ENCODE data around the gene SPATA3.
"Not testable (repeated sequence)": the region's sequence is repeated elsewhere in the genome, so short reads cannot be mapped to it uniquely, and the experiment has no call there.

Gene SPATA3

GRCh38 chr2:231017231-231017598 lies 21.3 kb downstream of the SPATA3 start:
- Histone ChIP-seq H3K14ac (ENCODE audit: low read length) (peak overlapping the region; percentile 77), H3K4me3 (ENCODE audit: low read depth, low read length) (no peak overlapping the region), H3K9ac (ENCODE audit: low read length) (no peak overlapping the region), H3K4me2 (ENCODE audit: low read length) (no peak overlapping the region), H3K36me3 (ENCODE audit: control insufficient read depth in 1 of 2, insufficient read depth in 2 of 2, low read length in 2 of 2) (no peaks in the 10 kb centered on the region), H2BK12ac (ENCODE audit: low read length) (peak overlapping the region; percentile 69), H3K79me1 (ENCODE audit: low read length) (peaks cover 15% of the 10 kb centered on the region), H4K8ac (ENCODE audit: low read depth, low read length) (no peak overlapping the region), H3K4ac (ENCODE audit: low read depth, low read length) (no peak overlapping the region), H2BK5ac (ENCODE audit: low read depth, low read length, poor library complexity) (peak overlapping the region; percentile 61), H3K27ac (ENCODE audit: low read depth, low read length) (no peak overlapping the region), H3K4me1 (ENCODE audit: control insufficient read depth in 1 of 2, insufficient read depth in 2 of 2, low read length in 2 of 2) (peaks cover 4 to 14% of the 10 kb centered on the region in 2 experiments), H3K9me3 (ENCODE audit: insufficient read depth, low read depth, low read length) (no peaks in the 10 kb centered on the region), H2AK5ac (ENCODE audit: low read length) (no peak overlapping the region), H3K27me3 (ENCODE audit: insufficient read depth, low read length) (no peaks in the 10 kb centered on the region), H2BK120ac (ENCODE audit: insufficient read depth, low read length, poor library complexity) (peak overlapping the region; percentile 95), H4K12ac (ENCODE audit: low read depth, low read length) (no peak overlapping the region), H4K91ac (ENCODE audit: low read depth, low read length) (peak overlapping the region; percentile 67), H3K23ac (ENCODE audit: low read length) (no peak overlapping the region), H2AFZ (ENCODE audit: insufficient read depth, low read length, poor library complexity) (no peak overlapping the region), H3K79me2 (ENCODE audit: control insufficient read depth, insufficient read depth, low read length, poor library complexity) (peaks cover 2% of the 10 kb centered on the region), H3K18ac (ENCODE audit: low read length) (no peak overlapping the region)
- DNase-seq: no peak
- WGBS (ENCODE audit: extremely low coverage, insufficient coverage, insufficient read length): no CpG with 5 or more reads among the region's 4 CpGs

- H3K4me3 ChIP-seq (ENCODE audit: low read depth, low read length): no peak overlapping the region
- H4K91ac ChIP-seq (ENCODE audit: low read depth, low read length): no peak overlapping the region
- peaks cover 2% of the 10 kb centered on the region for H3K79me2 ChIP-seq (ENCODE audit: control insufficient read depth, insufficient read depth, low read length, poor library complexity)
- no peak overlapping the region for H3K9ac ChIP-seq (ENCODE audit: low read length)
- H3K4me1 ChIP-seq (ENCODE audit: control insufficient read depth in 1 of 2, insufficient read depth in 2 of 2, low read length in 2 of 2): peaks cover 4 to 14% of the 10 kb centered on the region in 2 experiments
- no peak overlapping the region for H3K4me2 ChIP-seq (ENCODE audit: low read length)
- no peak overlapping the region for H2AFZ ChIP-seq (ENCODE audit: insufficient read depth, low read length, poor library complexity)
- H3K36me3 ChIP-seq (ENCODE audit: control insufficient read depth in 1 of 2, insufficient read depth in 2 of 2, low read length in 2 of 2): no peaks in the 10 kb centered on the region
- H2BK12ac ChIP-seq (ENCODE audit: low read length): no peak overlapping the region
- no CpG with 5 or more reads among the region's 3 CpGs for WGBS (ENCODE audit: extremely low coverage, insufficient coverage, insufficient read length)
- no peak overlapping the region for H4K12ac ChIP-seq (ENCODE audit: low read depth, low read length)
- no peak for DNase-seq
- no peak overlapping the region for H2BK5ac ChIP-seq (ENCODE audit: low read depth, low read length, poor library complexity)
- no peak overlapping the region for H3K14ac ChIP-seq (ENCODE audit: low read length)
- no peaks in the 10 kb centered on the region for H3K9me3 ChIP-seq (ENCODE audit: insufficient read depth, low read depth, low read length)
- no peaks in the 10 kb centered on the region for H3K27me3 ChIP-seq (ENCODE audit: insufficient read depth, low read length)
- no peak overlapping the region for H3K4ac ChIP-seq (ENCODE audit: low read depth, low read length)
- no peak overlapping the region for H4K8ac ChIP-seq (ENCODE audit: low read depth, low read length)
- H2AK5ac ChIP-seq (ENCODE audit: low read length): no peak overlapping the region
- H2BK120ac ChIP-seq (ENCODE audit: insufficient read depth, low read length, poor library complexity): no peak overlapping the region
- peaks cover 15% of the 10 kb centered on the region for H3K79me1 ChIP-seq (ENCODE audit: low read length)
- H3K18ac ChIP-seq (ENCODE audit: low read length): no peak overlapping the region
- H3K27ac ChIP-seq (ENCODE audit: low read depth, low read length): no peak overlapping the region
- no peak overlapping the region for H3K23ac ChIP-seq (ENCODE audit: low read length)
Observed at GRCh38 chr2:231018184-231018583, 22.3 kb downstream of the SPATA3 start.

- H4K12ac ChIP-seq (ENCODE audit: low read depth, low read length); H3K23ac ChIP-seq (ENCODE audit: low read length); H3K4me3 ChIP-seq (ENCODE audit: low read depth, low read length); H3K4me2 ChIP-seq (ENCODE audit: low read length); H4K8ac ChIP-seq (ENCODE audit: low read depth, low read length); H3K9ac ChIP-seq (ENCODE audit: low read length); H4K91ac ChIP-seq (ENCODE audit: low read depth, low read length); H3K4me1 ChIP-seq (ENCODE audit: control insufficient read depth in 1 of 2, insufficient read depth in 2 of 2, low read length in 2 of 2); H3K18ac ChIP-seq (ENCODE audit: low read length); H2BK12ac ChIP-seq (ENCODE audit: low read length); H2AK5ac ChIP-seq (ENCODE audit: low read length); H3K79me1 ChIP-seq (ENCODE audit: low read length); H2BK120ac ChIP-seq (ENCODE audit: insufficient read depth, low read length, poor library complexity); H2AFZ ChIP-seq (ENCODE audit: insufficient read depth, low read length, poor library complexity); H3K4ac ChIP-seq (ENCODE audit: low read depth, low read length); H3K36me3 ChIP-seq (ENCODE audit: control insufficient read depth in 1 of 2, insufficient read depth in 2 of 2, low read length in 2 of 2); H3K9me3 ChIP-seq (ENCODE audit: insufficient read depth, low read depth, low read length); H3K79me2 ChIP-seq (ENCODE audit: control insufficient read depth, insufficient read depth, low read length, poor library complexity); H3K27ac ChIP-seq (ENCODE audit: low read depth, low read length); H2BK5ac ChIP-seq (ENCODE audit: low read depth, low read length, poor library complexity); H3K14ac ChIP-seq (ENCODE audit: low read length); H3K27me3 ChIP-seq (ENCODE audit: insufficient read depth, low read length): not testable (repeated sequence)
- peak; percentile 50 to 82 for DNase-seq
- no CpG with 5 or more reads among the region's 3 CpGs for WGBS (ENCODE audit: extremely low coverage, insufficient coverage, insufficient read length)
Observed at GRCh38 chr2:231025059-231025458, 29.1 kb downstream of the SPATA3 start.

- Histone ChIP-seq H3K4ac (ENCODE audit: low read depth, low read length) (no peak overlapping the region), H4K8ac (ENCODE audit: low read depth, low read length) (no peak overlapping the region), H3K27me3 (ENCODE audit: insufficient read depth, low read length) (no peaks in the 10 kb centered on the region), H3K9ac (ENCODE audit: low read length) (no peak overlapping the region), H3K9me3 (ENCODE audit: insufficient read depth, low read depth, low read length) (no peaks in the 10 kb centered on the region), H3K27ac (ENCODE audit: low read depth, low read length) (no peak overlapping the region), H3K79me2 (ENCODE audit: control insufficient read depth, insufficient read depth, low read length, poor library complexity) (no peaks in the 10 kb centered on the region), H3K18ac (ENCODE audit: low read length) (no peak overlapping the region), H2BK5ac (ENCODE audit: low read depth, low read length, poor library complexity) (no peak overlapping the region), H3K79me1 (ENCODE audit: low read length) (no peaks in the 10 kb centered on the region), H3K4me3 (ENCODE audit: low read depth, low read length) (no peak overlapping the region), H2BK12ac (ENCODE audit: low read length) (no peak overlapping the region), H3K36me3 (ENCODE audit: control insufficient read depth in 1 of 2, insufficient read depth in 2 of 2, low read length in 2 of 2) (no peaks in the 10 kb centered on the region), H3K4me1 (ENCODE audit: control insufficient read depth in 1 of 2, insufficient read depth in 2 of 2, low read length in 2 of 2) (no peaks in the 10 kb centered on the region), H4K91ac (ENCODE audit: low read depth, low read length) (no peak overlapping the region), H4K12ac (ENCODE audit: low read depth, low read length) (no peak overlapping the region), H3K14ac (ENCODE audit: low read length) (no peak overlapping the region), H3K23ac (ENCODE audit: low read length) (no peak overlapping the region), H2BK120ac (ENCODE audit: insufficient read depth, low read length, poor library complexity) (no peak overlapping the region), H2AK5ac (ENCODE audit: low read length) (no peak overlapping the region), H3K4me2 (ENCODE audit: low read length) (no peak overlapping the region), H2AFZ (ENCODE audit: insufficient read depth, low read length, poor library complexity) (no peak overlapping the region)
- no peak for DNase-seq
Observed at GRCh38 chr2:231028889-231029288, 33.0 kb downstream of the SPATA3 start.

Measured in trophoblast cell (in vitro differentiated cells and primary cell).